PC-3 (cell line): ENCODE measurements around the gene MYB.

Source experiments
- CTCF ChIP-seq: fragments of 300-600 bp; sonication (generic); conservative IDR thresholded peaks from 2 replicates; pipeline ENCODE4 v1.5.1; 2017; ENCODE audit warnings: antibody characterized with exemption, low read depth, mild to moderate bottlenecking, low read length
- EZH2 ChIP-seq: fragments of 300-600 bp; sonication (generic); IDR thresholded peaks from one replicate; pipeline ENCODE4 v1.6.1; 2017; ENCODE audit warnings: antibody characterized with exemption, mild to moderate bottlenecking, low read length; ENCODE audit not compliant: unreplicated experiment
- EZH2phosphoT487 ChIP-seq: fragments of 300-600 bp; sonication (generic); IDR thresholded peaks from 2 replicates; pipeline ENCODE4 v1.6.1; 2018; ENCODE audit warnings: mild to moderate bottlenecking, antibody characterized with exemption, low read length, borderline replicate concordance

GRCh38 chr6:135176464-135176863, 4.6 kb upstream of the MYB start:
- TF ChIP-seq CTCF (no peak), EZH2 (no peak), EZH2phosphoT487 (no peak)
